HepG2 (cell line): ENCODE measurements around the gene NR1H3. TPM values are rescaled to one million over a fixed set of nuclear protein-coding genes. Genes with fewer than 3 reads are reported as not detected.
A peak's percentile ranks its signal among the peaks of the same experiment; 100 is the strongest.

ENCODE experiments used
- ATAC-seq: fragments of 200-7000 bp; cut with Tn5 transposase; 3 replicates; pipeline ENCODE4 v1.9.1; 2020; ENCODE audit warnings: mild to moderate bottlenecking, moderate library complexity
- BruUV-seq: library from RNA; stranded (reverse); fragments of 400-500 nt; replicated peaks from 2 replicates; lab custom pipeline; 2021; lab: Mats Ljungman, UMichigan
- CTCF ChIA-PET: fragments of 300-600 bp; formaldehyde crosslinking; extraction: SDS; loops from one replicate; lab custom pipeline; 2021; ENCODE audit warnings: low total read pairs, inconsistent platforms, low intra/inter-chr PET ratio; lab: Yijun Ruan, JAX
- POLR2A ChIA-PET: fragments of 350-600 bp; sonication (Branson Sonifier 250); formaldehyde crosslinking; loops from one replicate; lab custom pipeline; 2020; ENCODE audit warnings: antibody characterized with exemption, inconsistent platforms; lab: Yijun Ruan, JAX
- DNase-seq: peaks from one replicate; pipeline ENCODE4 v3.0.0-alpha.2; 2015; ENCODE audit warnings: low spot score
- FAIRE-seq: peaks from 3 replicates; lab custom pipeline; 2011; peaks lifted over from hg19 to GRCh38; lab: Jason Lieb, UNC
- H2AFZ ChIP-seq: one replicate; pipeline ENCODE4 v1.6.1; 2011; ENCODE audit warnings: low read length, inconsistent platforms
- H3K27ac ChIP-seq: fragments of 300-600 bp; 3 replicates; pipeline ENCODE4 v1.8.0; 2011; ENCODE audit warnings: mixed run types, mild to moderate bottlenecking, mixed read lengths, low read length, inconsistent platforms; ENCODE audit not compliant: insufficient read depth; ENCODE audit errors: extremely low read length
- H3K27me3 ChIP-seq, 2 experiments: fragments of 200-600 bp in 1 of 2; 2 replicates in 1 of 2; 3 replicates in 1 of 2; pipeline versions ENCODE4 v1.6.0 to v1.8.0; 2011; ENCODE audit warnings: low read length in 2 of 2, mild to moderate bottlenecking in 2 of 2, moderate library complexity in 2 of 2, inconsistent platforms in 1 of 2; ENCODE audit not compliant: insufficient read depth in 2 of 2, control insufficient read depth in 1 of 2
- H3K36me3 ChIP-seq, 2 experiments: fragments of 200-600 bp in 1 of 2; replicated peaks in 1 of 2; 2 replicates in 1 of 2; 3 replicates in 1 of 2; pipeline versions ENCODE4 v1.5.1 to v1.8.0; 2011; ENCODE audit warnings: low read length in 2 of 2, inconsistent platforms in 1 of 2; ENCODE audit not compliant: insufficient read depth in 2 of 2, control insufficient read depth in 1 of 2
- H3K4me1 ChIP-seq: 2 replicates; pipeline ENCODE4 v1.5.1; 2012; ENCODE audit warnings: low read length, inconsistent platforms; ENCODE audit not compliant: insufficient read depth
- H3K4me2 ChIP-seq: 2 replicates; pipeline ENCODE4 v1.6.0; 2011; ENCODE audit warnings: low read depth, low read length, inconsistent platforms
- H3K4me3 ChIP-seq, 3 experiments: fragments of 200-600 bp in 1 of 3; sonication (generic), shearing (Covaris generic) in 1 of 3; replicated peaks in 1 of 3; 2 replicates each; pipeline ENCODE4 v1.5.1; 2011 to 2016; ENCODE audit warnings: low read length in 3 of 3, inconsistent platforms in 2 of 3, low read depth in 2 of 3, mild to moderate bottlenecking in 2 of 3, control low read depth in 1 of 3, mixed read lengths in 1 of 3; ENCODE audit not compliant: insufficient read depth in 1 of 3
- H3K79me2 ChIP-seq: one replicate; pipeline ENCODE4 v1.6.1; 2011; ENCODE audit warnings: low read length, inconsistent platforms; ENCODE audit not compliant: insufficient read depth
- H3K9ac ChIP-seq: 2 replicates; pipeline ENCODE4 v1.6.0; 2011; ENCODE audit warnings: mild to moderate bottlenecking, low read depth, low read length, inconsistent platforms; ENCODE audit not compliant: insufficient read depth
- H3K9me3 ChIP-seq: 2 replicates; pipeline ENCODE4 v1.5.1; 2012; ENCODE audit warnings: mild to moderate bottlenecking, low read length
- H4K20me1 ChIP-seq: 2 replicates; pipeline ENCODE4 v1.6.0; 2011; ENCODE audit warnings: inconsistent platforms, mild to moderate bottlenecking, low read length, moderate library complexity; ENCODE audit not compliant: insufficient read depth
- FOXM1 ChIP-seq: sonication (generic); formaldehyde crosslinking; IDR thresholded peaks from 2 replicates; pipeline ENCODE4 v1.5.0; 2020; ENCODE audit warnings: missing genetic modification reagents
- WGBS: methylation state at CpG from one replicate; pipeline ENCODE4 v1.1.6; 2017; ENCODE audit warnings: low lambda C conversion rate; 5-methylcytosine and 5-hydroxymethylcytosine counted together
- in situ Hi-C: cut with HindIII; loops from 2 replicates; pipeline ENCODE4 v1.10.0; 2017; ENCODE audit warnings: low pct_unique_long_range_greater_than_20kb; ENCODE audit not compliant: extremely low pct_ligation_motif_present
- intact Hi-C: fragments of 100-400 bp; cut with micrococcal nuclease; formaldehyde crosslinking; loops from one replicate; pipeline ENCODE4 v1.10.0; 2022; ENCODE audit not compliant: unreplicated experiment
- polyA plus RNA-seq, 8 experiments: library from polyadenylated mRNA; depleted of rRNA in 3 of 8; stranded (reverse) in 7 of 8; unstranded in 1 of 8; fragments of >200 nt; fragmentation: Illumina TruSeq in 4 of 8; extraction: Trizol in 4 of 8; gene quantifications; 2 replicates each; pipeline versions ENCODE4 v1.2.1 to v1.2.3, GENCODE V29; 2011 to 2016; ENCODE audit warnings: low read depth in 4 of 8, missing spikeins in 1 of 8, mixed read lengths in 1 of 8; ENCODE audit not compliant: insufficient read depth in 1 of 8
- total RNA-seq, 5 experiments: library from RNA; depleted of rRNA; stranded (reverse); fragments of >200 nt; fragmentation: Illumina TruSeq; extraction: Trizol; gene quantifications; 2 replicates each; pipeline ENCODE4 v1.2.3, GENCODE V29; 2016; ENCODE audit warnings: low read depth in 1 of 5
- TF ChIP-seq, protein P1 (sequence below): sonication (generic); formaldehyde crosslinking; IDR thresholded peaks from 2 replicates; pipeline ENCODE4 v1.4.0; 2020; ENCODE audit warnings: mild to moderate bottlenecking, missing genetic modification reagents
- TF ChIP-seq, protein P2 (sequence below): sonication (generic); formaldehyde crosslinking; IDR thresholded peaks from 2 replicates; pipeline ENCODE4 v1.4.0; 2020; ENCODE audit warnings: missing genetic modification reagents
- TF ChIP-seq, protein P3 (sequence below): sonication (generic); formaldehyde crosslinking; IDR thresholded peaks from 2 replicates; pipeline ENCODE4 v1.5.1; 2020; ENCODE audit warnings: mild to moderate bottlenecking, missing genetic modification reagents, moderate library complexity

NR1H3 gene
- total and polyA plus RNA-seq, 2 of the 13 experiments (the other 11 are each of a cell fraction or from before 2014, with no cell fraction given) = 41.8 to 102 TPM

DNA sequence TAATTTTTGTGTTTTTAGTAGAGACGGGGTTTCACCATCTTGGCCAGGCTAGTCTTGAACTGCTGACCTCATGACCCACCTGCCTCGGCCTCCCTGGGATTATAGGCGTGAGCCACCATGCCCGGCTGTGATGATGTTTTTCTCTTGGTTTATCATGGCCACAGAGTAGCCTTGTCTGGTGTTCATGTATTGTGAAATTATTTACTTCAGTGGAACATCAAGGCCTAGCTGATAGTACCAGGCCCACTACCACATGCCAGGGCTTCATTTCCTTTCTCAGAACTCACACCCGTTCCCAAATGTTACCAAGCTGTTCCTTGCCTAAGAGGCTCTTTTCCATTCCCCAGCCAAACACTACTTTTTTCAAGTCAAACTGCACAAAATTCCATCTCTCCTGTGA is 49.2 kb upstream of the NR1H3 start (continued):
- TF ChIP-seq, protein P1, sequence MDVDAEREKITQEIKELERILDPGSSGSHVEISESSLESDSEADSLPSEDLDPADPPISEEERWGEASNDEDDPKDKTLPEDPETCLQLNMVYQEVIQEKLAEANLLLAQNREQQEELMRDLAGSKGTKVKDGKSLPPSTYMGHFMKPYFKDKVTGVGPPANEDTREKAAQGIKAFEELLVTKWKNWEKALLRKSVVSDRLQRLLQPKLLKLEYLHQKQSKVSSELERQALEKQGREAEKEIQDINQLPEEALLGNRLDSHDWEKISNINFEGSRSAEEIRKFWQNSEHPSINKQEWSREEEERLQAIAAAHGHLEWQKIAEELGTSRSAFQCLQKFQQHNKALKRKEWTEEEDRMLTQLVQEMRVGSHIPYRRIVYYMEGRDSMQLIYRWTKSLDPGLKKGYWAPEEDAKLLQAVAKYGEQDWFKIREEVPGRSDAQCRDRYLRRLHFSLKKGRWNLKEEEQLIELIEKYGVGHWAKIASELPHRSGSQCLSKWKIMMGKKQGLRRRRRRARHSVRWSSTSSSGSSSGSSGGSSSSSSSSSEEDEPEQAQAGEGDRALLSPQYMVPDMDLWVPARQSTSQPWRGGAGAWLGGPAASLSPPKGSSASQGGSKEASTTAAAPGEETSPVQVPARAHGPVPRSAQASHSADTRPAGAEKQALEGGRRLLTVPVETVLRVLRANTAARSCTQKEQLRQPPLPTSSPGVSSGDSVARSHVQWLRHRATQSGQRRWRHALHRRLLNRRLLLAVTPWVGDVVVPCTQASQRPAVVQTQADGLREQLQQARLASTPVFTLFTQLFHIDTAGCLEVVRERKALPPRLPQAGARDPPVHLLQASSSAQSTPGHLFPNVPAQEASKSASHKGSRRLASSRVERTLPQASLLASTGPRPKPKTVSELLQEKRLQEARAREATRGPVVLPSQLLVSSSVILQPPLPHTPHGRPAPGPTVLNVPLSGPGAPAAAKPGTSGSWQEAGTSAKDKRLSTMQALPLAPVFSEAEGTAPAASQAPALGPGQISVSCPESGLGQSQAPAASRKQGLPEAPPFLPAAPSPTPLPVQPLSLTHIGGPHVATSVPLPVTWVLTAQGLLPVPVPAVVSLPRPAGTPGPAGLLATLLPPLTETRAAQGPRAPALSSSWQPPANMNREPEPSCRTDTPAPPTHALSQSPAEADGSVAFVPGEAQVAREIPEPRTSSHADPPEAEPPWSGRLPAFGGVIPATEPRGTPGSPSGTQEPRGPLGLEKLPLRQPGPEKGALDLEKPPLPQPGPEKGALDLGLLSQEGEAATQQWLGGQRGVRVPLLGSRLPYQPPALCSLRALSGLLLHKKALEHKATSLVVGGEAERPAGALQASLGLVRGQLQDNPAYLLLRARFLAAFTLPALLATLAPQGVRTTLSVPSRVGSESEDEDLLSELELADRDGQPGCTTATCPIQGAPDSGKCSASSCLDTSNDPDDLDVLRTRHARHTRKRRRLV (CRISPR knock-in tag) = no peak

DNA sequence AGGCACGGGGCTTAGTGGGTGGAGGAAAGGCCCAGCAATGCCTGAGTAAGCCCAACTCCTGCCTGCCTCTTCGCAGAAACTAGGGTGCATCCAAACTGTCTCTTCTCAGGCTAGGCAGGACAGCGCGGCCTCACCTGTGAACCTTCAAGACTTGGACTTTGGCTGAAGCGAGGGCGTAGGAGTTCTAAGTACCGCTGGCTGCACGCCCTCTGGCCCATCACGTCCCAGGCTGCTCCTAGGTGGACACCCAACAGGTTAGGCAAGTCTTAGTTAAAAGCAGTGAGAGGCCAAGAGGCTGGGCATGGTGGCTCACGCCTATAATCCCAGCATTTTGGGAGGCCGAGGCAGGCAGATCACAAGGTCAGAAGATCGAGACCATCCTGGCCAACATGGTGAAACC is 44.9 kb upstream of the NR1H3 start:
- in situ Hi-C loops = no loop called here
- DNase-seq (no peak), ATAC-seq (no peak), FAIRE-seq (no peak)
- ChIA-PET POLR2A (interaction anchor here (4.6 kb wide), 1 partner anchor 36 kb away, joined by 58 read pairs; the partner anchor contains the start of gene ACP2), CTCF (no interaction called here)
- Histone ChIP-seq H4K20me1 (peaks cover 11% of the 10 kb centered on the region), H3K79me2 (peaks cover 27% of the 10 kb centered on the region), H2AFZ (no peak overlapping the region), H3K9ac (no peak overlapping the region), H3K27ac (no peak overlapping the region), H3K36me3 (peaks cover 0 to 4% of the 10 kb centered on the region in 2 experiments; a peak in 1 of 5 replicates), H3K4me2 (peak overlapping the region; percentile 4; the same call in 1 of the 2 replicates), H3K4me3 (no peak overlapping the region)
- WGBS = 52% methylated on average over 5 of the region's 12 CpGs
- BruUV-seq = no TSS peak
- TF ChIP-seq, protein P2, sequence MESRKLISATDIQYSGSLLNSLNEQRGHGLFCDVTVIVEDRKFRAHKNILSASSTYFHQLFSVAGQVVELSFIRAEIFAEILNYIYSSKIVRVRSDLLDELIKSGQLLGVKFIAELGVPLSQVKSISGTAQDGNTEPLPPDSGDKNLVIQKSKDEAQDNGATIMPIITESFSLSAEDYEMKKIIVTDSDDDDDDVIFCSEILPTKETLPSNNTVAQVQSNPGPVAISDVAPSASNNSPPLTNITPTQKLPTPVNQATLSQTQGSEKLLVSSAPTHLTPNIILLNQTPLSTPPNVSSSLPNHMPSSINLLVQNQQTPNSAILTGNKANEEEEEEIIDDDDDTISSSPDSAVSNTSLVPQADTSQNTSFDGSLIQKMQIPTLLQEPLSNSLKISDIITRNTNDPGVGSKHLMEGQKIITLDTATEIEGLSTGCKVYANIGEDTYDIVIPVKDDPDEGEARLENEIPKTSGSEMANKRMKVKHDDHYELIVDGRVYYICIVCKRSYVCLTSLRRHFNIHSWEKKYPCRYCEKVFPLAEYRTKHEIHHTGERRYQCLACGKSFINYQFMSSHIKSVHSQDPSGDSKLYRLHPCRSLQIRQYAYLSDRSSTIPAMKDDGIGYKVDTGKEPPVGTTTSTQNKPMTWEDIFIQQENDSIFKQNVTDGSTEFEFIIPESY (CRISPR knock-in tag) = 0 out of 2 replicates have a peak, but pooled peaks have one; percentile 19
- TF ChIP-seq, protein P3, sequence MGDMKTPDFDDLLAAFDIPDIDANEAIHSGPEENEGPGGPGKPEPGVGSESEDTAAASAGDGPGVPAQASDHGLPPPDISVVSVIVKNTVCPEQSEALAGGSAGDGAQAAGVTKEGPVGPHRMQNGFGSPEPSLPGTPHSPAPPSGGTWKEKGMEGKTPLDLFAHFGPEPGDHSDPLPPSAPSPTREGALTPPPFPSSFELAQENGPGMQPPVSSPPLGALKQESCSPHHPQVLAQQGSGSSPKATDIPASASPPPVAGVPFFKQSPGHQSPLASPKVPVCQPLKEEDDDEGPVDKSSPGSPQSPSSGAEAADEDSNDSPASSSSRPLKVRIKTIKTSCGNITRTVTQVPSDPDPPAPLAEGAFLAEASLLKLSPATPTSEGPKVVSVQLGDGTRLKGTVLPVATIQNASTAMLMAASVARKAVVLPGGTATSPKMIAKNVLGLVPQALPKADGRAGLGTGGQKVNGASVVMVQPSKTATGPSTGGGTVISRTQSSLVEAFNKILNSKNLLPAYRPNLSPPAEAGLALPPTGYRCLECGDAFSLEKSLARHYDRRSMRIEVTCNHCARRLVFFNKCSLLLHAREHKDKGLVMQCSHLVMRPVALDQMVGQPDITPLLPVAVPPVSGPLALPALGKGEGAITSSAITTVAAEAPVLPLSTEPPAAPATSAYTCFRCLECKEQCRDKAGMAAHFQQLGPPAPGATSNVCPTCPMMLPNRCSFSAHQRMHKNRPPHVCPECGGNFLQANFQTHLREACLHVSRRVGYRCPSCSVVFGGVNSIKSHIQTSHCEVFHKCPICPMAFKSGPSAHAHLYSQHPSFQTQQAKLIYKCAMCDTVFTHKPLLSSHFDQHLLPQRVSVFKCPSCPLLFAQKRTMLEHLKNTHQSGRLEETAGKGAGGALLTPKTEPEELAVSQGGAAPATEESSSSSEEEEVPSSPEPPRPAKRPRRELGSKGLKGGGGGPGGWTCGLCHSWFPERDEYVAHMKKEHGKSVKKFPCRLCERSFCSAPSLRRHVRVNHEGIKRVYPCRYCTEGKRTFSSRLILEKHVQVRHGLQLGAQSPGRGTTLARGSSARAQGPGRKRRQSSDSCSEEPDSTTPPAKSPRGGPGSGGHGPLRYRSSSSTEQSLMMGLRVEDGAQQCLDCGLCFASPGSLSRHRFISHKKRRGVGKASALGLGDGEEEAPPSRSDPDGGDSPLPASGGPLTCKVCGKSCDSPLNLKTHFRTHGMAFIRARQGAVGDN (CRISPR knock-in tag) = peak; percentile 18; the same call in 1 of the 2 replicates
- no peak for TF ChIP-seq FOXM1 (CRISPR knock-in tag)
- TF ChIP-seq, all 625 proteins: peak for 2
- intact Hi-C loops = no loop called here
- Histone ChIP-seq H3K9me3 (0 out of 2 replicates have a peak, but pooled peaks cover 6% of the 10 kb centered on the region), H3K4me1 (peaks cover 58% of the 10 kb centered on the region), H3K27me3 (no peaks in the 10 kb centered on the region; a peak in 1 of 5 replicates)
